ENCODE results near the gene NDUFAF3. TPM values are rescaled to one million over a fixed set of nuclear protein-coding genes. Genes with fewer than 3 reads are reported as not detected.

The NDUFAF3 gene
- polyA plus RNA-seq, 3 donors = 42.1 to 93.4 (median 88.8) TPM

DNA sequence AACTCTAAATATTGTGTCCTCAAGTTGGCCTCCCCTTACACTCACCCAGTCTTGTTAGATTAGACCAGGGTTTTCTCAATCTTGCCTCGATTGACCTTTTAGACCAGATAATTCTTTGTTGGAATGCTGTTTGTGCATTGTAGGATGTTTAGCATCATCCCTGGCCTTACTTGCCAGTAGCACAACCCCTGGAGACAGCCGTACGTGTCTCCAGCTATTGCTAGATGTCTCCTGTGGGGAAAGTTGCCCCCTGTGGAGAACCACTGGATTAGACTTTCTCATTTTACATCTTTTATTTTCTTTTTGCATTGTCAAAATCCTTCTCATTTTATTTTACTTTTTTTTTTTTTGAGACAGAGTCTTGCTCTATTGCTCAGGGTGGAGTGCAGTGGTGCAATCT, 12.5 kb upstream of the NDUFAF3 start:
- H3K4me2 ChIP-seq (replicated peaks; ENCODE audit: extremely low read depth, low read length, poor library complexity, severe bottlenecking) = no peak overlapping the region
- no peak overlapping the region for H3K27ac ChIP-seq (ENCODE audit: low read depth in 1 of 2, low read length in 2 of 2)
- intact Hi-C loops (cut with micrococcal nuclease) = no loop called here
- peaks cover 20 to 34% of the 10 kb centered on the region in 2 donors for H3K4me1 ChIP-seq (ENCODE audit: control insufficient read depth in 1 of 2, insufficient read depth in 2 of 2, low read length in 2 of 2)
- no peak overlapping the region for H2AFZ ChIP-seq (ENCODE audit: insufficient read depth, low read depth, low read length, poor library complexity, severe bottlenecking)
- H3K27me3 Mint-ChIP-seq (ENCODE audit: low read depth in 3 of 3) = peaks cover 0 to 1% (median 0%) of the 10 kb centered on the region in 3 donors
- H3K9me3 ChIP-seq (replicated peaks in 1 of 2; ENCODE audit: control insufficient read depth in 1 of 2, insufficient read depth in 1 of 2, low read length in 2 of 2) = no peaks in the 10 kb centered on the region
- no peak overlapping the region for H3K4me3 Mint-ChIP-seq
- no peaks in the 10 kb centered on the region for H3K9me3 Mint-ChIP-seq
- H3K9ac ChIP-seq (ENCODE audit: insufficient read depth, low read length, poor library complexity, severe bottlenecking) = no peak overlapping the region
- H3K4me3 ChIP-seq (replicated peaks in 1 of 3; ENCODE audit: low read depth in 2 of 3, low read length in 3 of 3) = no peak overlapping the region
- no peak overlapping the region for H3K27ac Mint-ChIP-seq
- TF ChIP-seq, protein P1, sequence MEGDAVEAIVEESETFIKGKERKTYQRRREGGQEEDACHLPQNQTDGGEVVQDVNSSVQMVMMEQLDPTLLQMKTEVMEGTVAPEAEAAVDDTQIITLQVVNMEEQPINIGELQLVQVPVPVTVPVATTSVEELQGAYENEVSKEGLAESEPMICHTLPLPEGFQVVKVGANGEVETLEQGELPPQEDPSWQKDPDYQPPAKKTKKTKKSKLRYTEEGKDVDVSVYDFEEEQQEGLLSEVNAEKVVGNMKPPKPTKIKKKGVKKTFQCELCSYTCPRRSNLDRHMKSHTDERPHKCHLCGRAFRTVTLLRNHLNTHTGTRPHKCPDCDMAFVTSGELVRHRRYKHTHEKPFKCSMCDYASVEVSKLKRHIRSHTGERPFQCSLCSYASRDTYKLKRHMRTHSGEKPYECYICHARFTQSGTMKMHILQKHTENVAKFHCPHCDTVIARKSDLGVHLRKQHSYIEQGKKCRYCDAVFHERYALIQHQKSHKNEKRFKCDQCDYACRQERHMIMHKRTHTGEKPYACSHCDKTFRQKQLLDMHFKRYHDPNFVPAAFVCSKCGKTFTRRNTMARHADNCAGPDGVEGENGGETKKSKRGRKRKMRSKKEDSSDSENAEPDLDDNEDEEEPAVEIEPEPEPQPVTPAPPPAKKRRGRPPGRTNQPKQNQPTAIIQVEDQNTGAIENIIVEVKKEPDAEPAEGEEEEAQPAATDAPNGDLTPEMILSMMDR (IDR thresholded peaks at IDR 0.05) = no peak
- no peaks in the 10 kb centered on the region for H3K27me3 ChIP-seq (ENCODE audit: control insufficient read depth in 2 of 2, insufficient read depth in 2 of 2, low read length in 2 of 2)
- H3K4me1 Mint-ChIP-seq = peaks cover 23% of the 10 kb centered on the region
- H4K20me1 ChIP-seq (ENCODE audit: insufficient read depth, low read length) = peaks cover 40% of the 10 kb centered on the region
- DNase-seq = no peak
- H3K36me3 ChIP-seq (replicated peaks in 1 of 2; ENCODE audit: control insufficient read depth in 1 of 2, insufficient read depth in 2 of 2, low read length in 2 of 2) = peaks cover 23 to 32% of the 10 kb centered on the region in 2 donors
- peaks cover 11 to 39% of the 10 kb centered on the region in 2 donors for H3K36me3 Mint-ChIP-seq
- WGBS (ENCODE audit: insufficient coverage) = 50% methylated on average over 1 of the region's 3 CpGs
- H3K79me2 ChIP-seq (ENCODE audit: insufficient read depth, low read length) = peaks cover 44% of the 10 kb centered on the region

DNA sequence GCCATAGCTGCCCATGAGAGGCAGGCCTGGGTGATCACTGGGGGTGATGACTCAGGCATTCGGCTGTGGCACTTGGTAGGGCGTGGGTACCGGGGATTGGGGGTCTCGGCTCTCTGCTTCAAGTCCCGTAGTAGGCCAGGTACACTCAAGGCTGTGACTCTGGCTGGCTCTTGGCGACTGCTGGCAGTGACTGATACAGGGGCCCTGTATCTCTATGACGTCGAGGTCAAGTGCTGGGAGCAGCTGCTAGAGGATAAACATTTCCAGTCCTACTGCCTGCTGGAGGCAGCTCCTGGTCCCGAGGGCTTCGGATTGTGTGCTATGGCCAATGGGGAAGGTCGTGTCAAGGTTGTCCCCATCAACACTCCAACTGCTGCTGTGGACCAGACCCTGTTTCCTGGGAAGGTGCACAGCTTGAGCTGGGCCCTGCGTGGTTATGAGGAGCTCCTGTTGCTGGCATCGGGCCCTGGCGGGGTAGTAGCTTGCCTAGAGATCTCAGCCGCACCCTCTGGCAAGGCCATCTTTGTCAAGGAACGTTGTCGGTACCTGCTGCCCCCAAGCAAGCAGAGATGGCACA, 9.4 kb upstream of the NDUFAF3 start:
- Mint-ChIP-seq H3K36me3 (peaks cover 28 to 59% of the 10 kb centered on the region in 2 donors), H3K4me1 (peaks cover 18% of the 10 kb centered on the region), H3K9me3 (no peaks in the 10 kb centered on the region), H3K4me3 (no peak overlapping the region), H3K27ac (peak overlapping the region in 1 of 7 donors; percentile 16), H3K27me3 (ENCODE audit: low read depth in 3 of 3) (peaks cover 0 to 1% (median 0%) of the 10 kb centered on the region in 3 donors)
- H3K9me3 ChIP-seq (replicated peaks in 1 of 2; ENCODE audit: control insufficient read depth in 1 of 2, insufficient read depth in 1 of 2, low read length in 2 of 2) = no peaks in the 10 kb centered on the region
- H3K4me1 ChIP-seq (ENCODE audit: control insufficient read depth in 1 of 2, insufficient read depth in 2 of 2, low read length in 2 of 2) = peaks cover 14 to 23% of the 10 kb centered on the region in 2 donors
- no peaks in the 10 kb centered on the region for H3K27me3 ChIP-seq (ENCODE audit: control insufficient read depth in 2 of 2, insufficient read depth in 2 of 2, low read length in 2 of 2)
- TF ChIP-seq, protein P1 (IDR thresholded peaks at IDR 0.05) = no peak
- 98% methylated on average over 14 of the region's 17 CpGs for WGBS (ENCODE audit: insufficient coverage)
- H4K20me1 ChIP-seq (ENCODE audit: insufficient read depth, low read length) = peaks cover 52% of the 10 kb centered on the region
- peaks cover 44% of the 10 kb centered on the region for H3K79me2 ChIP-seq (ENCODE audit: insufficient read depth, low read length)
- no peak overlapping the region for H3K27ac ChIP-seq (ENCODE audit: low read depth in 1 of 2, low read length in 2 of 2)
- peaks cover 41 to 55% of the 10 kb centered on the region in 2 donors for H3K36me3 ChIP-seq (replicated peaks in 1 of 2; ENCODE audit: control insufficient read depth in 1 of 2, insufficient read depth in 2 of 2, low read length in 2 of 2)
- no peak for DNase-seq
- H3K9ac ChIP-seq (ENCODE audit: insufficient read depth, low read length, poor library complexity, severe bottlenecking) = no peak overlapping the region
- H3K4me2 ChIP-seq (replicated peaks; ENCODE audit: extremely low read depth, low read length, poor library complexity, severe bottlenecking) = no peak overlapping the region
- no peak overlapping the region for H2AFZ ChIP-seq (ENCODE audit: insufficient read depth, low read depth, low read length, poor library complexity, severe bottlenecking)
- intact Hi-C loops (cut with micrococcal nuclease) = no loop called here
- H3K4me3 ChIP-seq (replicated peaks in 1 of 3; ENCODE audit: low read depth in 2 of 3, low read length in 3 of 3) = no peak overlapping the region
